ENCODE results near the gene AURKB. TPM values are rescaled to one million over a fixed set of nuclear protein-coding genes. Genes with fewer than 3 reads are reported as not detected.

Gene AURKB
- total and polyA plus RNA-seq, 10 of the 15 experiments (the other 5 are each of a cell fraction or from before 2014, with no cell fraction given): 52.7 to 209 (median 128) TPM

- no peak; the same call in 1 of the 2 replicates for TF ChIP-seq IRF5 (IDR thresholded peaks at IDR 0.05; ENCODE audit: borderline replicate concordance)
- TF ChIP-seq, protein P1, sequence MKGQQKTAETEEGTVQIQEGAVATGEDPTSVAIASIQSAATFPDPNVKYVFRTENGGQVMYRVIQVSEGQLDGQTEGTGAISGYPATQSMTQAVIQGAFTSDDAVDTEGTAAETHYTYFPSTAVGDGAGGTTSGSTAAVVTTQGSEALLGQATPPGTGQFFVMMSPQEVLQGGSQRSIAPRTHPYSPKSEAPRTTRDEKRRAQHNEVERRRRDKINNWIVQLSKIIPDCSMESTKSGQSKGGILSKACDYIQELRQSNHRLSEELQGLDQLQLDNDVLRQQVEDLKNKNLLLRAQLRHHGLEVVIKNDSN (IDR thresholded peaks at IDR 0.05; ENCODE audit: borderline replicate concordance, extremely low read length, insufficient read depth, low read depth, low read length): no peak
Measured at GRCh38 chr17:8155996-8156245, 54.5 kb downstream of the AURKB start (continued).

GRCh38 chr17:8155231-8155995, 55.0 kb downstream of the AURKB start:
- Histone ChIP-seq H3K9me3 (replicated peaks; ENCODE audit: control insufficient read depth, insufficient read depth, low read length) (no peaks in the 10 kb centered on the region), H3K4me2 (ENCODE audit: control insufficient read depth, insufficient read depth) (peak overlapping the region; percentile 99), H4K20me1 (ENCODE audit: control insufficient read depth, insufficient read depth) (no peaks in the 10 kb centered on the region; the same call in 1 of the 2 replicates), H3K4me1 (ENCODE audit: control insufficient read depth, insufficient read depth, low read length) (peaks cover 21% of the 10 kb centered on the region), H3K79me2 (ENCODE audit: control insufficient read depth, insufficient read depth, low read length) (peaks cover 18% of the 10 kb centered on the region), H3K27ac (ENCODE audit: control insufficient read depth, insufficient read depth) (peak overlapping the region; percentile 76), H3K9ac (ENCODE audit: control insufficient read depth, insufficient read depth, low read length) (peak overlapping the region; percentile 77), H3K36me3 (ENCODE audit: control insufficient read depth in 2 of 2, insufficient read depth in 2 of 2, low read length in 1 of 2) (peaks cover 0 to 3% of the 10 kb centered on the region in 2 experiments; a peak in 1 of 4 replicates), H3K4me3 (peak overlapping the region; percentile 74), H2AFZ (ENCODE audit: control insufficient read depth, low read depth, low read length) (no peak overlapping the region), H3K27me3 (replicated peaks in 1 of 2; ENCODE audit: control insufficient read depth in 2 of 2, insufficient read depth in 2 of 2, low read length in 1 of 2) (no peaks in the 10 kb centered on the region)
- in situ Hi-C loops (cut with MboI): no loop called here
- RAD21 ChIA-PET (ENCODE audit: unreplicated experiment): interaction anchor here (1.5 to 4.1 kb wide), 6 partner anchors 12 to 91 kb away, joined by 3 to 33 read pairs (median 6); no protein-coding TSS in a partner anchor
- no peak for DNase-seq (ENCODE audit: low read depth, low spot score)
- no TSS peak for BruUV-seq (replicated peaks)
- ATAC-seq: no peak
- FAIRE-seq: no peak
- POLR2A ChIA-PET: interaction anchor here (0.5 to 7.5 kb wide), 13 partner anchors 15 to 468 kb away, joined by 3 to 71 read pairs (median 6); partner anchors contain the start of genes AURKB, BORCS6, RANGRF and TP53
- no peak for TF ChIP-seq EGR1 (IDR thresholded peaks at IDR 0.05; ENCODE audit: borderline replicate concordance in 1 of 2, low read depth in 2 of 2, low read length in 2 of 2)
- TF ChIP-seq, protein P2, sequence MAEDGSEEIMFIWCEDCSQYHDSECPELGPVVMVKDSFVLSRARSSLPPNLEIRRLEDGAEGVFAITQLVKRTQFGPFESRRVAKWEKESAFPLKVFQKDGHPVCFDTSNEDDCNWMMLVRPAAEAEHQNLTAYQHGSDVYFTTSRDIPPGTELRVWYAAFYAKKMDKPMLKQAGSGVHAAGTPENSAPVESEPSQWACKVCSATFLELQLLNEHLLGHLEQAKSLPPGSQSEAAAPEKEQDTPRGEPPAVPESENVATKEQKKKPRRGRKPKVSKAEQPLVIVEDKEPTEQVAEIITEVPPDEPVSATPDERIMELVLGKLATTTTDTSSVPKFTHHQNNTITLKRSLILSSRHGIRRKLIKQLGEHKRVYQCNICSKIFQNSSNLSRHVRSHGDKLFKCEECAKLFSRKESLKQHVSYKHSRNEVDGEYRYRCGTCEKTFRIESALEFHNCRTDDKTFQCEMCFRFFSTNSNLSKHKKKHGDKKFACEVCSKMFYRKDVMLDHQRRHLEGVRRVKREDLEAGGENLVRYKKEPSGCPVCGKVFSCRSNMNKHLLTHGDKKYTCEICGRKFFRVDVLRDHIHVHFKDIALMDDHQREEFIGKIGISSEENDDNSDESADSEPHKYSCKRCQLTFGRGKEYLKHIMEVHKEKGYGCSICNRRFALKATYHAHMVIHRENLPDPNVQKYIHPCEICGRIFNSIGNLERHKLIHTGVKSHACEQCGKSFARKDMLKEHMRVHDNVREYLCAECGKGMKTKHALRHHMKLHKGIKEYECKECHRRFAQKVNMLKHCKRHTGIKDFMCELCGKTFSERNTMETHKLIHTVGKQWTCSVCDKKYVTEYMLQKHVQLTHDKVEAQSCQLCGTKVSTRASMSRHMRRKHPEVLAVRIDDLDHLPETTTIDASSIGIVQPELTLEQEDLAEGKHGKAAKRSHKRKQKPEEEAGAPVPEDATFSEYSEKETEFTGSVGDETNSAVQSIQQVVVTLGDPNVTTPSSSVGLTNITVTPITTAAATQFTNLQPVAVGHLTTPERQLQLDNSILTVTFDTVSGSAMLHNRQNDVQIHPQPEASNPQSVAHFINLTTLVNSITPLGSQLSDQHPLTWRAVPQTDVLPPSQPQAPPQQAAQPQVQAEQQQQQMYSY (CRISPR knock-in tag; IDR thresholded peaks at IDR 0.05): no peak
- TF ChIP-seq SMAD1 (IDR thresholded peaks at IDR 0.05; ENCODE audit: low read depth, partially characterized antibody): peak; percentile 14
- TF ChIP-seq ZNF274 (IDR thresholded peaks at IDR 0.05; ENCODE audit: insufficient read depth, insufficient read length): no peak
- TF ChIP-seq SPI1 (IDR thresholded peaks at IDR 0.05; ENCODE audit: borderline replicate concordance, insufficient read depth, low read depth, low read length): peak; percentile 13; the same call in 1 of the 2 replicates
- no peak for TF ChIP-seq CHD1 (IDR thresholded peaks at IDR 0.05; ENCODE audit: low read depth, low read length)
- no peak for TF ChIP-seq RAD51 (IDR thresholded peaks at IDR 0.05)
- TF ChIP-seq ASH2L (IDR thresholded peaks at IDR 0.05; ENCODE audit: borderline replicate concordance, low read depth): no peak
- intact Hi-C loops (cut with micrococcal nuclease; ENCODE audit: unreplicated experiment): no loop called here
- SMC1A ChIA-PET (ENCODE audit: uncharacterized antibody, unreplicated experiment): interaction anchor here (1.4 to 5.1 kb wide), 9 partner anchors 17 to 92 kb away, joined by 4 to 42 read pairs (median 7); partner anchors contain the start of genes ALOXE3, CTC1 and HES7
- CTCF ChIA-PET: interaction anchor here (2.1 to 5.3 kb wide), 3 partner anchors 17 to 62 kb away, joined by 13 to 46 read pairs (median 36); partner anchors contain the start of gene HES7
- 38% methylated on average over 14 of the region's 14 CpGs for WGBS (ENCODE audit: insufficient coverage, insufficient replicate concordance, low lambda C conversion rate, missing lambda C conversion rate)

Measured in GM12878 (cell line).